Measurements from ENCODE around the gene SLC9A9.

SLC9A9 gene

DNA sequence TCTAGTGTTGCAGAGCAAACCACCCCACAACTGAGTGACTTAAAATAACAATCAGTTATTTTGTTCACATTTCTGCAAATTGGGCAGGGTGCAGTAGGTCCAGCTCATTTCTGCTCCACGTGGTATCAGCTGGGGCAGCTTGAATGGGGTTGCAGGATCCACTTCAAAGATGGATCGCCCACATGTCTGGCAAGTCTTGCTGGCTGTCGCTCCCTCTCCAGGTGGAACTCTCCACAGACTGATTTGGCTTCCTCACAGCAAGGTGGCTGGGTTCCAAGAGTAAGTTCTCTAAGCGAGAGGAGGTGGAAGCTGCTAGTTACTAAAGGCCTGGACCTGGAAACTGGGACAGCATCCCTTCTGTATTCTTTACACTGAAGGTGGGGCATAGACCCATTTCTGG is 213.3 kb downstream of the SLC9A9 start:
- no peak for DNase-seq

DNA sequence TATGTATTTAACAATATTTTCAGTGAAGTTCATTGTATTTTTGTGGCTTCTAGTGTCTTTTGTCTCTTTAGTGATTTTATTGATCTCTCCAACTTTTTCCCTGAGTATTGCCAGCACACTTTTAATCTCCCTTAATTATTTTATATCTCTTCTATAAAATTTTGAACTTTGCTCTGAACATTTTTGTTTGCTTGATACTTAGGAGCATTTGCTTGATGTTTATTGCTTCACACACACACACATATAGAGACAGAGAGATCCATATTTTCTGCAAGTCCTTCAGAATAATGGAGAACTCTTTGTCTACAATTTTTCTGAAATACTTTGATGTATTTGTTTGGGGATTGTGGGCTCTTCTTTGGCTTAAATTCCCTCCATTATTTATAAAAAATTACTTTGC is 213.8 kb downstream of the SLC9A9 start:
- no peak for DNase-seq

DNA sequence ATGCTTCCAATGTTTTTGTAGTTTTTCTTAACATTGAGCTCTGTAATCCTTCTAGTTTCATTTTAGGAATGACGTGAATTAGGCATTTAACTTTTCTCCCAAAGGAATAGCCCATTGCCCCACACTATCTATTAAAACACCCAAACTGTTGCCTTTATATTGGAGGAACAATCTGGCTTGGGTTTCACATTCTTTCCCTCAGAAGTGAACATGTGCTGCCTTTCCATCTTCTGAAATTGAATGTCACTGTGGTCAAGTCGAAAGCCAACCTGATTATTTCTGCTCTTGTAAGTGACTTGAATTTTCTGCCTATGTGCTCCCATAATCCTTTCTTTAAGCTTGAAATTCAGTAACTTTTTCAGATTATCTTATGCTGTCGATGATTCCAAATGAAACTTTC is 214.5 kb downstream of the SLC9A9 start:
- DNase-seq, result no peak

DNA sequence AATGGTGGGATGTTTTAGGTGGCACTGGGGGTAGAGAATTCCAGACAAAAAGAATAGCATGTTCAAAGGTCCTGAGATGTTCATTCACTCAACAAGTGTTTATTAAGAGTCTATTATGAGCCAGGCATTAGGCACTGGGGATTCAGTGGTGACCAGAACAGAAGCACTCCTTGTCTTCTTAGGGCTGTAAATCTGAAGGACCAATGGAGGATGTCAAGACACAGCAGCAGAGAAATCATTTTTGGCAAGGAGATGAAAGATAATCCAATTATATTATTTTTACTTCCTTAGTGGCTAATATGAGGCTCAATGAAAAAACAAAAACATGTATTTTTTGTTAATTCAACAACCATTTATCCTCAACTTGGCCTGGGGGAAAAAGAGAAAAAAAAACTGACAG is 218.5 kb downstream of the SLC9A9 start:
- no peak for DNase-seq

GRCh38 chr3:143628971-143629370 is 219.3 kb downstream of the SLC9A9 start:
- DNase-seq, result no peak

- DNase-seq, result no peak
These were observed 220.9 kb downstream of the SLC9A9 start for GRCh38 chr3:143627336-143627735.

GRCh38 chr3:143619231-143619630 is 229.0 kb downstream of the SLC9A9 start:
- DNase-seq, result no peak

- DNase-seq, result no peak
These were observed 231.2 kb downstream of the SLC9A9 start for GRCh38 chr3:143617050-143617449.

DNA sequence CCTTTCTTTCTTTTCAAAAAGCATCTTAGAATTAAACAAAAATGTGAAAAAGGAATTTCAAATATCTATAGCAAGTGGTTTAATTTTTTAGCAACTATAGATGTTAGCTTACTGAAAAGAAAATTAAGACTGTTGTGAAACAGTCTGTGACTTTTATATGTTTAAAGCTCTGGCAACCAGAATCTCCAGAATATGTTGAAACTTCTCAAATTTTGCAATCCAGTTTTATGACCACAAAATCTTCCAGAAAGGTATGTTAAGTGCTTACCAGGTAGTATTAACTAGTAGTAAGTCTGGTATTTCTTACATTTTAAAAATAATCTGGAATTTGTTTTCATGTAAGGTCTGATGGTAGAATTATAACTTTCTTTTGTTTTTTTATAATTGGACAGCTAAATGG is 235.0 kb downstream of the SLC9A9 start:
- no peak for DNase-seq

- no peak for DNase-seq
These were observed 235.7 kb downstream of the SLC9A9 start for GRCh38 chr3:143612541-143612940.

GRCh38 chr3:143608966-143609365 is 239.3 kb downstream of the SLC9A9 start:
- no peak for DNase-seq

- DNase-seq, result no peak
These were observed 242.9 kb downstream of the SLC9A9 start for GRCh38 chr3:143605233-143605950.

DNA sequence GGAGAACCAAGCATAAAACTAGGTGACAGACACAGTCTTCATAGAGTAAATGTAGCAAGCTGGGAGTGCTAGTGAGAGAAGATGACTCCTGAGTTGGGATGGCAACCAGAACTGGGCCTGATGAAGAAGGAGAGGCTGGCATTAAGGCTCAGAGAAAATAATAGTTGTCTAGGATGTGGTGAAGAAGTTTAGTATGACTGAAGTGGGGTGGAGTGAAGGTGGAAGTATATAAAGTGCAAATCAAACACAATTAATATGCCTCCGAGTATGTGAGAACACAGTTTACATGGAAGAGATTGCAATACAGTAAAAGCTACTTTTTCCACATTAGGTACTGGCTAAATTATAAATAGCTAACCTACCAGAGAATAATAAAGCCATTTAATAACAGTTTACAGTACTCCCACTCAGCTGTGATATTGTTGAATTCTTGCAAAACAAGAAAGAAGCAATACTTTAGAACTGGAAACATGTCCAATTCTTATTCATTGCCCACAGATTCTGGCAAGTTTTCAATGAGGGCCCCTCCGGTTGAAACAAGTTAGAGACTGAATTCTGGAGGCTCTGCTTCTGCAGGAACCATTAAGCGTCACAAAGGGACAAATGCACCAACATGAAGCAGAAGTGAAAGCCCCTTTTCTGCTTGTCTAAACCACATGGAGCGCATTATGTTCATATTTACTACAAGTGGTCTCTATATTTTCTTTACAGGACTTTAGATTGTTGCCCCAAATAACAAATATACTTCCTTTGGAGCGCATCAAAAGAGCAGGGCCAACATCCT is 243.7 kb downstream of the SLC9A9 start:
- DNase-seq, result no peak

- DNase-seq, result no peak
These were observed 244.5 kb downstream of the SLC9A9 start for GRCh38 chr3:143603774-143604173.

GRCh38 chr3:143601723-143602484 is 246.4 kb downstream of the SLC9A9 start:
- DNase-seq, result no peak

DNA sequence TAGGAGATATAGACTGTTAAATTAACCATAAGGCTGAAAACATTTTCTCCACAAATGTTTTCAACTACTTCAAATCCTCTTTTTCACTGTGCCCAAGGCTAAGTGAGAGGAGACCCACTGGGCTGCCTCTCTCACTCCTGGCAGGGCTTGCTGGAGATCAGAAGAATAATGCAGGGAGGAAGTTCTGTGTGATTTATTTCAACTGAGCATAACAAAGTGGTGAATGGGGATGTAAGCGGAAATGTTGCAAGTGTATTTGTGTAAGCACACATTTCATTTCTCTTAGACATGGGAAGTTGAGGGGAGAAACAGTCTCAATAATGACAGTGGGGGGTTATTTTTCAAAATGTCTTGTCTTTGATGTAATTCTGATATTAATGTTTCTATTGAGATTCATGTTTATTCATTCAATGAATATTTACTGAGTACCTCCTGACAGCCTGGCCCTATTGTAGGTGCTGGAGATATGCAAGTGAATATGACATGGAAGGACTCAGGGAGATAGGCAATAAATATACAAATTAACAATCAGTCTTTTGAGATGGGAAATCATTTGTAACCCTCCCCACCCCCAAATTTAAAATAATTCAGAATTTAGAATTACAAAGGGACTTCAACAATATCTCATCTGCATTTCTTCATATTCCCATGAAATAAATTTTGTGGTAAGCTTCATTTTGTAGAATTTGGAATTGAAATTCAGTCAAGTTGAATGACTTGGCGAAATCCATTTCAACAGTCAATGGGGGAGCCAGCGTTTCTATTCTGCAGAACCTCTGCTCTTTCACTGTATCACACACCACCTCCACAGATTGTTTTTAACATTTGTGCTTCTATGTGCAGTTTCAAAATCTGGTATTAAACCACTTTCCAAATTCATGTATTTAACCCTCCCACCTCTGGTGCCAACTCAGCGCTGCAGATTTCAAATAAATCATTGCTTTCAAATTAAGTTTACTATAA is 247.2 kb downstream of the SLC9A9 start:
- DNase-seq, result no peak

- DNase-seq, result no peak
These were observed 250.3 kb downstream of the SLC9A9 start for GRCh38 chr3:143597774-143598652.

- DNase-seq, result no peak
These were observed 251.2 kb downstream of the SLC9A9 start for GRCh38 chr3:143596957-143597642.

DNA sequence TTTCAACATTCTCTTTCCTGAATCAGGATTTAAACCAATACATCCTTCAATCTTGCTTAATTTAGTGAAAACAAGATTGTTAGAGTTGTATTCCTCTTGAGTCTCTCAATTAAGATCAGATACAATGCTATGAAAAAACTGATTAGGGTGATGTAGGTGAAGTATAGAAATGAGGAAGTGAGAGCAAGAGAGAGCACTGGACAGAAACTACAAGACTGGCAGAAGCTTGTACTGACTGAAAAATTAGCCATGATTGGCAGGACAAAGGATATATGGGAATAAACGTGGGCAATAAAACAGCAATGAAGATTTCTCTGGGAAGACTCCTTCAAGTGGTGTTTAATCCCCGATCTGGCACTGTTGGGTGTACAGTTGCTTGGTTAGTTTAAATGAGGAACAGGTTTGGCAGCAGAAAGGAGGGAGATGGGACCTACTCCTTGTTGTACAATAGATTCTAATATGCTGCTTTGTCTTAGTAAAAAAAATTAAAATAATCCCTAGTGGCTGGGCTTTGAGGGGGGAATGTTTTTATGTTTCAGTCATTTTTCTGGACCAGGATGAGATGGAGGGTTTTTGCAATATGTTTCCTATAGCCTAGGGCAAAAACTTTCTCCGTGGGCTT is 252.7 kb downstream of the SLC9A9 start:
- DNase-seq, result no peak

- no peak for DNase-seq
These were observed 254.1 kb downstream of the SLC9A9 start for GRCh38 chr3:143594206-143594605.

All from DMS79 treated with DMSO at 0.1 percent for 48 hours (cell line).